Fibroblast of skin of back (primary cell): ENCODE measurements around the gene TMPRSS9.

Experiments used
- DNase-seq: peaks from one replicate; pipeline ENCODE4 v3.0.0-alpha.2; 2013

The TMPRSS9 gene

DNA sequence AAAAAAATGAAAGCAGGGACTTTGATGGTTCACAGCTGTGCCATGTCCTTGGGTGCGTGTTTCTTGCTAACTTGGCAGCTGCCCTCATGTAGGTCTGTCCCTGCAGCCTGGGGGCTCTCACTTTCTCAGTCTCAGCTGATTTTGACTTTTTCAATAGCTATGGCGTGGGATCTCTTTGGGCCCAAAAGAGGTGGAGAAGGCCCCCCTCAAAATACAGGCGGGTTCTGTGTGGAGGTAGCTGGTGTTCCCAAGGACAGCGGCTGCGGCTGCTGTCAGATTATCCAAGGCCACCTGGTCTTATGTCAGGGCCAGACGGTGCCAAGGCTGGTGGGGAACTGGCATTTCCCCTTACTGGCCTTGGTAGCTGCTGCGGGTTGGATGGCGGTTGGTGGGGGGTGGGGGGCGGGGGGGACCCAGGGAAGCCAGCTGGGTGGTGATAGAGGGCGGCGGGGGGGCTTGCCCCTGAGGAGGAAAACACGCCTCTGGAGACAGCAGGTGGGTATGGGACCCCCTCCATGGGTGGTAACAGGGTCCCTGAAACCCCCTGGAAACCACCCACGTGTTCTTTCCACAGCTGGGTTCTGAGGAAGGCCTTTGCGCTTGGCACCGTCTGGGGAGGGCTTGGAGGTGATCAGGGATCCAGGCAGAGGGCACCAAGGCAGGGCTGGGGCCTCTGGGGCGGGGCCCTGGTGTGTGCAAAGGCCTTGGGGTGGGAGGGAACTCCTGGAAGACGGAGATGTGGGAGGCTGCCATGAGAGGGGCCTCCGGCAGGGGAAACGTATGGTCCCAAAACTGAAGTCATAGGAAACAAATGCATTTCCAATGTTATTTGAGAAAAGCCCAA, 63.2 kb downstream of the TMPRSS9 start:
- no peak for DNase-seq

DNA sequence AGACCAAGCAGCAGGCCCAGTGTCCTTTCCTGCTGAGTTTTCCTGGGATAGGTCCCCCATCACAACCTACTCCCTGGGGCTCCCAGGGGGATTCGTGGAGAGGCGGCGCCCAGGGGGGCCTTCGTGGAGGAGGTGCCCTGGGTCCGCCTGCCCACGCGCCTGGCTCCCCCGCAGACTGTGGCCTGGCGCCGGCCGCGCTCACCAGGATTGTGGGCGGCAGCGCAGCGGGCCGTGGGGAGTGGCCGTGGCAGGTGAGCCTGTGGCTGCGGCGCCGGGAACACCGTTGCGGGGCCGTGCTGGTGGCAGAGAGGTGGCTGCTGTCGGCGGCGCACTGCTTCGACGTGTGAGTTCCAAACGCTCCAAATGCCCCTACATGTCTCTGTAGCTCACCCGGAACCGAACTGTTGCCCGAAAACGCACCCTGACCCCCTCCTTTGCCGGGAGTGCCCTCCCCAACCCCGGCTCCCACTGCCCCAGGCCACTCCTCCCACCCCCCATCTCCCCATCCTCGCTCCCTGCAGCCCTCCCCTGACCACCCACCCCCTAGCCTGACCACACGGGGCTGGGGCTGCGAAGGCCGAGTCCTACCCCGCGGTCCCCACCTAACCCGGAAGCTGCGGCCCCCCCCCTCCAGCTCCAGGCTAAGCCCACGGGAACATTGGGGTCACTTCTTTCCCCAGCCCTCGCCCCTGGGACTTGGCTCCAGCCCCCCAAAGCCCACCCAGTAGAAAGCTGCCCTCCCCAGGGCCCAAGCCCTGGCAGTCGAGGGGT, 64.0 kb downstream of the TMPRSS9 start:
- no peak for DNase-seq

DNA sequence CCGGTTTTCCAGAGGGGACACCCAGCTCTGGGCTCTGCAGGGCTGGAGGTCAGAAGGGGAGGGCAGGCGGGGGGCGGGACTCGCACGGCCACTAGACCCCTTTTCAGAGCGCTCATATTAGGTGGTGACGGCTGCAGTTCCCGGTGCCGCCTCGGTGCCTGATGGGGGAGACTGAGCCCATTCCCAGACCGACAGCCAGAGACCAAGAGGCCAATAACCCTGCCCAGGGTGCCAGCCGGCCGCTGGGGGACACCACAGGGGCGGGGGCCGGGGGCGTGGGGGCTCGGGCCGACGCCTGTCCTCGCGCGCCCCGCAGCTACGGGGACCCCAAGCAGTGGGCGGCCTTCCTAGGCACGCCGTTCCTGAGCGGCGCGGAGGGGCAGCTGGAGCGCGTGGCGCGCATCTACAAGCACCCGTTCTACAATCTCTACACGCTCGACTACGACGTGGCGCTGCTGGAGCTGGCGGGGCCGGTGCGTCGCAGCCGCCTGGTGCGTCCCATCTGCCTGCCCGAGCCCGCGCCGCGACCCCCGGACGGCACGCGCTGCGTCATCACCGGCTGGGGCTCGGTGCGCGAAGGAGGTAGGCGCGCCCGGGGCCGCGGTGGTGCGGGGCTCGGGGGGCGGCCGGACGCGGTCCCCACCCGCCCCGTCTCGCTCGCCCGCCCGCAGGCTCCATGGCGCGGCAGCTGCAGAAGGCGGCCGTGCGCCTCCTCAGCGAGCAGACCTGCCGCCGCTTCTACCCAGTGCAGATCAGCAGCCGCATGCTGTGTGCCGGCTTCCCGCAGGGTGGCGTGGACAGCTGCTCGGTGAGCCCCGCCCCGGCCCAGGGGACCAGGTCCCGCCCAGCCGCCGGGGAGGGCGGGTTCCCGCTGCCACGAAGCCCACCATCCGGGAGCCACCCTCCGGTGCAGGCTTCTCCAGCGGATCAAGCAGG, 64.9 kb downstream of the TMPRSS9 start:
- peak; percentile 76 for DNase-seq

DNA sequence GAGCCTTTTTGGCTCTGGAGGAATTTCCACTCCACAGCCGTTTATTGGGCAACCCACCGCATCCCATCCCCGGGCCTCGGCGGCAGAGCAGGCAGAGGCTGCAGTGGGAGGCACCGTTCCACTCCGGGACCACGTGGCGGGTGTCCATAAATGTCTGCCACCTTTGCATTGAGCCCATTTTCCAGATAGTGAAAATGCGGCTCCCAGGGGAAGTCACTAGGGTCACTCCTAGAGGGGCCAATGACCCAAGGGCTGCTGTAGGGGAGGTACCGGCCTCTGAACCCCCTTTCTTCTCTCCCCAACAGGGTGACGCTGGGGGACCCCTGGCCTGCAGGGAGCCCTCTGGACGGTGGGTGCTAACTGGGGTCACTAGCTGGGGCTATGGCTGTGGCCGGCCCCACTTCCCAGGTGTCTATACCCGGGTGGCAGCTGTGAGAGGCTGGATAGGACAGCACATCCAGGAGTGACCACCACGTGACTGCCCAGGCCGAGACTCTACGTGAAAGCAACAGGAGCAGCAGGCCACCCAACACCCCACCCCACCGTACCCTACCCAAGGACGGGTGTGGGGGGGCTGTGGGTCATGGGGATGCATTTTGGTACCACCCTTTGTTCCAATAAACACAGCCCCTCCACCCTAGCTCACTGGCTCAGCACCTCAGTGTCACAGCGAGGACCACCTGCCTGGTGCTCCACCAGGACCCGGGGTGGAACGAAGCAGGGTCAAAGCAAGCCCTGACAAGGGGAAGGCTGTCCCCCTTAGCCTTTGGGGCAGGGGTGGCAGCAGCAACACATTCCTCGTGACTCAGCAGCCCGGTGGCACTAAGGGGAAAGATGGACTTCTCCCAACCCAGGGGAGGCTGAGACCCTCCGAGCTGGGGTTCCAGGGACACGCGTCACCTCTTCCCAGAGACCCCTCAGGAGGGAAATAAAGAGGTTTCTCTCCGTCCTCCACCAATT, 65.8 kb downstream of the TMPRSS9 start:
- no peak for DNase-seq

DNA sequence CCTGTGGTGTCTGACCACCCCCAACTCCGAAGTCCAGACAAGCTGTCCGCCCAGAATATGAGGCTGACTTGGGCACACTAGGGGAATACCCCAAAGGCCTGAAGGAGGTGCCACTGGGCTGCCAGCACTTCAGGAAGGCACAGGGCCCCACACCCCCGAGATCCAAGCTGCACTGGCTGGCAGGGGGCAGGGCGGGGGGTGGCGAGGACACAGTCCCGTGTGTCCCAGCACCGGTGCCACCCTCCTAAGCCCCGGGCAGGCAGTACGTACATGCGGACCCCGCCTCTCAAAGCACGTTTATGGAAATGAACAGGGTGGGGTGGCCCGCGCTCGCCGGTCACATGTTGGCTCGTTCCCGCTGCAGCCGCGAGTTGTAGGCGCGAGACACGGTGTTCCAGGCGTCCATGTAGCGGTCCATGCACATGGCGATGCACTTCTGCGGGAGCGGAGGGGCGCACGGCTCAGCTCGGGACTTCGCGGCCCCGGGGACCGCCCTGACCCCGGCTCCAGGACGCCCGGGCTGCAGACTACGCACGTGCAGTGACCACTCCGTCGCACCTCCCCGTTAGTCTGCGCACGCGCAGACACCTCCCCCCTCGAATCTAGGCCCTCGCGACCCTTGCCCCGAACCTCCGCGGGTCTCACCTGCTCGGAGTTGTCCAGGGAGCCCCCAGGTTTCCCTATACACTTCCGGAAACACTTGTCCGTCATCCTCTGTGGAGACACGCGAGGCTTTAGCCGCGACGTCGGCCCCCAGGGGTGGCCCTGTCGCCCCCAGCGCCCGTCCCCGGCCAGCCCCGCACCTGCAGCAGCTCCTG, 66.8 kb downstream of the TMPRSS9 start:
- peak; percentile 34 for DNase-seq

DNA sequence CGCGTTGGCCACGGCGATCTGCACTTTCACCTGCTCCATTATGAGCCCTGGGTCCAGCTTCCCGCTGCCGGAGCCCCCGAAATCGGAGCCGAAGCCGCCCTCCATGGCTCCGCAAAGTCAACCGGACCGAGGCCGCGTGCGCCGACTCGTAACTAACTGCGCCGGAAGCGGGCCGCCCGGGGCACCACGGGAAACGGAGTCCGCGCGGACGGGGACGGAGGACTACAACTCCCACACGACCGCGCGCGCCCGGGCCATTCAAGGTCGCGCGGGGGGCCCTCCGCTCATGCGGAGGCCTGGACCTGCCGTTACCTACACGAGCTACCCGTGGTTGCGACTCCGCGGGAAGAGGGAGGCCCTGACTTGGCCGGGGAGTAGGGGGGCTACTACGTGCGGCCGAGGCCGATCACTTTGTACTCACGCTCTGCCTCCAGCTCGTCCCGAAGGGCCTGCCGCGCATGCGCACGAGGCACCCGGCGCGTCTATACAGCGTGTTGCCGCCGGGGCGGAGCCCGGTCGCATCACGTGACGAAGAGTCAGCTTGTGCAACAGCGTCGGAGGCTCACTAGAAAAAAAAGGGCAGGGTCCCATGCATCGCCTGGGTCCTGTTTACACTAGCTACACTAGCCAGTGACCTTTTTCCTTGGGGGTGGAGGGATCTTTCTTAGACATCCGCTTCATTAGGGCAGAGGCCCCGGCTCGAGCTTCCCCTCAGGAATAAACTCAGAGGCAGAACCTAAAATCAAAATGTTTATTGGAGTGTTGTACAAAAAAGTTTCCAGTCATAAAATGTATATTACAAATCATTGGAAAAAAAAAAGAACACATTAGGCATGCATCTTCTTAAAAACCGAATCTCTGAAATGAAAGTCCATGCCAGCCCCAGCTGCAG, 67.6 kb downstream of the TMPRSS9 start, which contains the start of gene TIMM13:
Gene TIMM13, minus strand, starts transcription at position 158 of the 892 bp plus-strand sequence. Its CDS starts 53 bp downstream, at position 105.
- peak; percentile 94 for DNase-seq

DNA sequence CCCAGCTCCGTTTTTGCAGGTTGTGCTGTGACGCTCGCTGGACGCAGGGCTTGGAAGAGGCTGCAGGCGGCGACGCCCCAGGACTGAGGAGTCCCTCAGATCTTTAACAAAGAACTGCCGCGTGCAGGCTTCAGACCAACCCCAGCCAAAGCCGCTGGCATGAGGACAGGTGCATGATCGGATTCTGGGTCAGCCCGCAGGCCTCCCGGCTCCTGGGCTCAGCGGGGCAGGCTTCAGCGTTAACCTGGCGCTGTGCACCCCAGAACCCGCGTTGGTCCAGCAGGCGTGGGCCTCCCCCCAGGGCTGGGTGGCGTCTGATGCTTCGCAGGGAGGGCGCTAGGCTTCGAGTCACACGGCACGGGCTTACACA, 68.2 kb downstream of the TMPRSS9 start:
- peak; percentile 26 for DNase-seq

DNA sequence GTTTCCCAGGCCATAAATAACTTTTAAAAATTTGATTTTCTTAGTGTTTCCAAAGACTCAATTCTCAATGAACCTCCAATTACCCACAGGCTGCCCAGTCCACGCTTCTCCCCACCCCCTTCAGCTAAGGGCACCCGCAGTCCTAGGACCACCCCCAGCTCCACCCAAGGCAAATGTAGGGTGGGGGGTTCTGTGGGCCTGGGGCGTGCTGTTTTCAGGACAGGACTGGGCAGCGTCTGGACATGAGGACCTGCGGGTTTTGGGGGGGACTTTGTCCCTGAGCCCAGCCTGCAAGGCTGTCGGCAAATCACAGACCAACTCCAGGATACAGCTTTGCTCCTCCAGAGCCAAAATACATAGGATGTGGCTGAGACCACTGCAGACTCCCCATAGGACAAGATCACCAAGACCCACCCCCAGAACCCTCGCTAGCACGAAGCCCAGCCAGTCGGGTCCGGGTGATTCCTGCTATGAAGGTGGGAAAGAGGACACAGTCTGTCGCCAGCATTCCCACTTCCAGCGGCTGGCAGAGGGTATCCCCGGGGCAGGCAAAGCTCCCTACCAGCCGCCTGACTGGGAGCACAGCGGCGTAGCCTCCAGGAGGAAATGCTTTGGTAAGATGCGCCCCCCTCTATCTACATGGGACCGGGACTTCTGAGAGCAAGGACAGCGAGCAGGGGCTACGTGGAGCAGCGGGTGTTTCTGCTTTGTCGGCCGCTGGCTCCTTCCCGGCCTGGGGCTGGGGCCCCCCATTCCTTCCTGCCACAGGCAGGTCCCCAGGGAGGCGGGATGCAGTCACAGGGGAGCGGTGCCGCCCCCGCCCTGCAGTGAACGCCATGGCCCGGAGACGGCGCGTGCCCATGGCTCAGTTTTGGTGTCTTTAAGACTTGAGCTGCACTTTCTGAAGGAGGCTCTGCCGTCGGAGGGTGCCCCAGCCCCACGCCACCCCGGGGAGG, 69.0 kb downstream of the TMPRSS9 start:
- DNase-seq = no peak

DNA sequence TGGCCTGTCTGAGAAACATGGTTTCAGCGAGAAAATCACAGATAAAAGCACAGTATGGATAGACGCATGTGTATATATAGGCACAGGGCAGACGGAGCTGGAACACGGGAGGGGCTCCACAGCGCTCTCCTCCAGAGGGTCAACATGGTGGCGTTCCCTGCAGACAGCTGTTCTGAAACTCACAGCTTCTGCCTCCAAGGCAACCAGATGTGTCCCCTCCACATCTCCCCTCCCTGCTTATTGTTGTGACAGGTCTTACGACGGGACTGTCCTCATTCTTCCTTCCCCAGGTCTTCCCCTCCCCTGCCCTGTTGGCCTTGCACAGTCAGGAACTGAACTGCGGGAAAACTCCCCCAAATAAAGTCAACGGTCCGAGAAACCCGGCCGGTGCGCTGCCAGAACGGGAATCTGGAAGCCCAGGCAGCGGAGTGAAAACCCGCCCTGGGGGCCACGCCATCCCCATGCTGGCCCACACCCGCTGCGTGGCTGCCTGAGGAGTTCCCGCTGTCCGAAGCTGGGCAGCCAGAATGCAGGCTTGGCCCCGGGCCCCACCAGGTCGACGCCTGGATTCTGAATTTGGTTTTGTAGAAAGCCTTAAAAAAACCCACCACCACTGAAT, 70.0 kb downstream of the TMPRSS9 start:
- no peak for DNase-seq

DNA sequence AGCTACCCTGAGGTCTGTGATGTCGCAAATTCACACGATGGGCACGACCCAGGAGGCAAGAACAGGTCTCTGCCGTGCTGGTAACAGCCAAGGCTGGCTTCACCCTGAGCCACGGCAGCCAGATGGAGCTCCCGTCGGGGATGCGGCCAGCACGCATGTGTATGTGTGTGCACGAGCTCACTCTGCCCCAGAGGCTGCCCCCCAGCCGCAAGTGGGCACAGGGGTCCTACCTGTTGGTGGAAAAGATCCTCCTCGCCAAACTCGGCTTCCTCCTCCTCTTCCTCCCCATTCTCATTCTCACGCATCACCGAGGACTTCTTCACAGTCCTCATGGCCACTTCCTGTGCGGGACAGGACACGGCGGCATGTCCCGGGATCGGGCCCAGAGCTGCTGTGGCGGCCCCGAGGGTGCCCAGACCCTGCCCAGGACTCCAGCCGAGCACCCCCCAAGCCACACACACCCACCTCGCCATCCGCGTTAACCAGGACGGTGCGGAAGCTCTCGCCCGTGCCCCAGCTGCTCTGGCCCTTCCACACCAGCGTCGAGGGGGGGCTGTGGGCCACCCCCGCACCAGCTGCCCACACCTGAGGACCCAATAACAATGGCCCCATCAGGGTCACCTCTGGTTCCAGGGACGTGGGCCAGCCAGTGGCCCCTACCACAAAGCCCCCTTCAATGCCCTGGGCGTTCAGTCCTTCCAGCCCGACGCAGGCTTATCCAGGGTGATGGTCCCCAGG, 71.4 kb downstream of the TMPRSS9 start:
- DNase-seq = no peak

DNA sequence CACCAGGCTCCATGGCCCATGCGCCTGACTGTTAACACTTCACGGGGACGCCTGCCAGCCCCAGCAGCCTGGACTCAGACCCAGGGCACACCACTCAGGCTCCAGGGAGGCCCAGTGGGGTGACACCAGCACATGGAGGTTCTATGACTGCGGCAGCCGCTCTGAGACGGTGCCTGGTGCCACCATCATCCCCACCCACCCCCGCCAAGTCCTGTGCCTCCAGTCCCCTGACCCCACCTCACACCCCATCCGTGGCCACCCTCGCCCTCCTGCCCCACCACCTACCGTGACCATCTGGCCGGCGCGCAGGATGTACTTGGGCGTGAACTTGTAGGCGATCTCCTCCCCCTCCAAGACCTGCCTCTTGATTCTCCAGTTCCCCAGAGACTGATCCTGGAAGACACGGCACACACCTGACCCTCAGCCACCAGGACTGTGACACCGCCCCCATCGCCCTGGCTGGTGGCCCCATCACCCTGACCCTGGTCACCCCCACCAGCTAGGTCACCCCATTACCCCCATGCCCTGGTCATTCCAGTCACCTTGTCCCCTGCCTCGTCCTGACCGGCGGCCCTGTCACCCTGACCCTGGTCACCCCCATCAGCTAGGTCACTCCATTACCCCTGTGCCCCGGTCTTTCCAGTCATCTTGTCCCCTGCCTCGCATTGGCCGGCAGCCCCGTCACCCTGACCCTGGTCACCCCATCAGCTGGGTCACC, 72.2 kb downstream of the TMPRSS9 start:
- no peak for DNase-seq

DNA sequence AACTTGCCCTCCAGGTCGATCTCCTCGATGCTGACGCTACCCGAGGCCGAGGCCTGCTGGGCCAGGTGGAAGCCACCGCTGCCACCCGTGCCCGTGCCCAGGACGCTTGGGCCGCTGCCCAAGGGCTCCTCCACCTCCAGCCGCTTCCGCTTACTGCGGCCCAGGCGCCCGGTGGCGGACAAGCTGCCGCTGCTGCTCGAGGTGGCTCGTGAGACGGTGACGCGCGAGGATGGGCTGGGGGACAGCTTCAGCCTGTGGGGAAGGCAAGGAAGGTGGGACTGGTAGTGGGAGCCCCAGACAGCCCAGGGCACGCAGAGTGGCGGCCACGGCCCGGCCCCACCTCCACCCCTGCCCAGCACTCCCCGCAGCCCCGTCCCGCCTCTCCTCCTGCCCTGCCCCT, 73.8 kb downstream of the TMPRSS9 start:
- no peak for DNase-seq

DNA sequence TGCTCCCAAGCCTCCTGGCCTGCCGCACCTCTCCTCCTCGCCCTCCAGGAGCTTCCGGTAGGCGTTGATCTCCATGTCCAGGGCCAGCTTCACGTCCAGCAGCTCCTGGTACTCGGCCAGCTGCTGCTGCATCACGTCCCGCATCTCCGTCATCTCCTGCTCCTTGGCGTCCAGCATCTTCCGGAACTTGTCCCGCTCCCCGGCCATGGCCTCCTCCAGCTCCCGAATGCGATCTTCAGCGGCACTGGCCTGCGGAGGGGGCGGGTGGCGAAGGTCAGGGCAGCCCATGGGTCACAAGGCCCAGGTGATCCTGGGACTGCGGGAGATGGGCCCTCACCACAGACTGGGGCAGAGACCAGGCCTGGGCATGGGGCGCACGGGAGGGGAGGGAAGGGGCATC, 74.2 kb downstream of the TMPRSS9 start:
- DNase-seq = no peak

DNA sequence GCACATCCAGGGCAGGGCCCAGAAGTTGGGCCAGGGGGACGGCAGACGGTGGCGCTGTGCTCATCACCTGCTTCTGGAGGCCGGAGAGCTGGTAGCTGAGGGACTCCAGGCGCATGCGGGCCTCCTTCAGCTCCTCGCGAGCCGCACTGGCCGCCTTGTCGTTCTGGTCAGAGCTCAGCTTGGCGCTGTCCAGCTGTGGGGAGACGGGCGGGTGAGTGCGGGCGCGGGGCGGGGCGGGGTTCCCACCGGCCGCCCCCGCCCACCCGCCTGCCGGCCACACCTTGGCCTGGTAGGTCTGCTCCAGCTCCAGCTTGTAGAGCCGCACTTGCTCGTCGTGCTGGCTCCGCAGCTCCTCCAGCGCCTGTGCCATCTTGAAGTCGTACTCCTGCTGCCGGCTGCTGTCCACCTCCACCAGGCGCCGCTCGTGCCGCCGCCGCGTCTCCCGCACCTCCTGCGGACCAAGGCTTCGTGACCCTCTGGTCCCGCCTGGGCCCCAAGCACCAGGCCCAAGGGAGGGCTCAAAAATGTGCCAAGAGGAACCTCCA, 74.7 kb downstream of the TMPRSS9 start:
- DNase-seq = no peak

DNA sequence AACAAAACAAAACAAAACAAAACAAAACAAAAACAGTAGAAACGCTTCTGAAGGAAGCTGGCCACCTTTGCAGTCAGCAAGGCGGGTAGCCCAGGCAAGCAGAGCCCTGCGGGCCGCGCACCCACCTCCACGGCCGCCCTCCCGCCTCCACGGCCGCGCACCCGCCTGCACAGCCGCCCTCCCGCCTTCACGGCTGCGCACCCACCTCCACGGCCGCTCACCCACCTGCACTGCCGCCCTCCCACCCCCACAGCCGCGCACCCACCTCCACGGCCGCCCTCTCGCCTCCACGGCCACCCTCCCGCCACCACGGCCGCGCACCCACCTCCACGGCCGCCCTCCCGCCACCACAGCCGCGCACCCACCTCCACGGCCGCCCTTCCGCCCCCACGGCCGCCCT, 76.3 kb downstream of the TMPRSS9 start:
- DNase-seq = no peak

DNA sequence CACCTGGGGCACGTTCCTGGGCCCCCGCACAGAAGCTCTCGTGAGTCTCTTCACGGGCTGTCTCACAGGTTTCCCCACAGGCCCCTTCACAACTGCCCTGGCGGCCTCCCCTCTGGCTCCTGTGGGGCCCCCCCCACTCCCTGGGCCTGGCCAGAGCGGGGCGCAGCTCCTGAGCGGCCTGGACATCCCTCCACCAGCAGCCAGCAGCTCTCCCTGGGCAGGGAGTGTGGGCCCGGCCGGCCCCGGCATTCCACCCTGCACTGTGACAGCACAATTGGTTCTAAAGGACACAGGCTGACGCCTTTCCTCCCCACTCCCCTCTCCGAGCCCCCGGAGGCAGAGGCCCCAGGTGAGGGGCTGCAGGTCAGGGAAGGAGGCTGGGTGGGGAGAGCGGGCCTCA, 76.9 kb downstream of the TMPRSS9 start:
- DNase-seq = no peak
